IMR-90 (cell line): Measurements from ENCODE around the gene TRAPPC12. TPM values are rescaled to one million over a fixed set of nuclear protein-coding genes. Genes with fewer than 3 reads are reported as not detected.

Experiments used
- ATAC-seq: fragments of 200-7000 bp; cut with Tn5 transposase; 2 replicates; pipeline ENCODE4 v1.9.1; 2020; ENCODE audit warnings: low read depth, mild to moderate bottlenecking, moderate library complexity
- BruUV-seq: library from RNA; stranded (reverse); fragments of 400-500 nt; replicated peaks from 2 replicates; lab custom pipeline; 2021; lab: Mats Ljungman, UMichigan
- CTCF ChIA-PET: fragments of 300-600 bp; formaldehyde crosslinking; extraction: SDS; loops from one replicate; lab custom pipeline; 2021; ENCODE audit warnings: antibody characterized with exemption; lab: Yijun Ruan, JAX
- POLR2A ChIA-PET: fragments of 300-600 bp; sonication (Branson Sonifier 250); formaldehyde crosslinking; loops from one replicate; lab custom pipeline; 2022; ENCODE audit warnings: antibody characterized with exemption; ENCODE audit not compliant: unreplicated experiment; lab: Charles Lee
- DNase-seq: peaks from one replicate; pipeline ENCODE4 v3.0.0; 2013
- H2AFZ ChIP-seq: replicated peaks from 2 replicates; pipeline ENCODE3; 2013; ENCODE audit warnings: low read length, mild to moderate bottlenecking; ENCODE audit not compliant: poor library complexity
- H2AK5ac ChIP-seq: 2 replicates; pipeline ENCODE4 v1.6.1; 2013; ENCODE audit warnings: low read depth, low read length, inconsistent platforms
- H2AK9ac ChIP-seq: replicated peaks from 2 replicates; pipeline ENCODE3; 2013; ENCODE audit warnings: mild to moderate bottlenecking, low read depth, low read length, moderate library complexity; ENCODE audit not compliant: poor library complexity
- H2BK120ac ChIP-seq: 2 replicates; pipeline ENCODE4 v1.6.1; 2013; ENCODE audit warnings: low read depth, low read length, inconsistent platforms
- H2BK15ac ChIP-seq: 3 replicates; pipeline ENCODE4 v1.6.1; 2013; ENCODE audit warnings: low read depth, low read length, inconsistent platforms
- H2BK20ac ChIP-seq: 2 replicates; pipeline ENCODE4 v1.6.1; 2013; ENCODE audit warnings: low read depth, mild to moderate bottlenecking, inconsistent platforms, low read length, moderate library complexity
- H2BK5ac ChIP-seq: 2 replicates; pipeline ENCODE4 v1.6.1; 2013; ENCODE audit warnings: mild to moderate bottlenecking, low read depth, low read length, inconsistent platforms; ENCODE audit not compliant: poor library complexity, severe bottlenecking
- H3K14ac ChIP-seq: replicated peaks from 2 replicates; pipeline ENCODE4 v1.6.1; 2013; ENCODE audit warnings: low read depth, low read length, inconsistent platforms
- H3K18ac ChIP-seq: 2 replicates; pipeline ENCODE4 v1.6.1; 2013; ENCODE audit warnings: low read depth, low read length, control low read depth
- H3K23ac ChIP-seq: 2 replicates; pipeline ENCODE4 v1.6.1; 2013; ENCODE audit warnings: low read depth, low read length, inconsistent platforms
- H3K27ac ChIP-seq: 2 replicates; pipeline ENCODE4 v1.5.1; 2013; ENCODE audit warnings: mild to moderate bottlenecking, control low read depth, low read length; ENCODE audit not compliant: insufficient read depth
- H3K27me3 ChIP-seq: 2 replicates; pipeline ENCODE4 v1.6.1; 2013; ENCODE audit warnings: low read length; ENCODE audit not compliant: control insufficient read depth, insufficient read depth
- H3K36me3 ChIP-seq: 2 replicates; pipeline ENCODE4 v1.6.1; 2013; ENCODE audit warnings: low read length, mixed read lengths; ENCODE audit not compliant: control insufficient read depth, insufficient read depth
- H3K4ac ChIP-seq: 2 replicates; pipeline ENCODE4 v1.6.1; 2013; ENCODE audit warnings: low read depth, low read length, inconsistent platforms
- H3K4me1 ChIP-seq: 2 replicates; pipeline ENCODE4 v1.6.1; 2013; ENCODE audit warnings: low read length, mixed read lengths; ENCODE audit not compliant: control insufficient read depth, insufficient read depth
- H3K4me2 ChIP-seq: 2 replicates; pipeline ENCODE4 v1.6.1; 2013; ENCODE audit warnings: low read depth, mild to moderate bottlenecking, control low read depth, low read length, moderate library complexity
- H3K4me3 ChIP-seq: 2 replicates; pipeline ENCODE4 v1.5.1; 2013; ENCODE audit warnings: low read depth, mild to moderate bottlenecking, control low read depth, low read length, moderate library complexity; ENCODE audit not compliant: insufficient read depth
- H3K56ac ChIP-seq: 2 replicates; pipeline ENCODE4 v1.6.1; 2013; ENCODE audit warnings: low read length, inconsistent platforms; ENCODE audit not compliant: insufficient read depth; ENCODE audit errors: extremely low read depth
- H3K79me1 ChIP-seq, 2 experiments: 2 replicates each; pipeline ENCODE4 v1.6.1; 2013; ENCODE audit warnings: low read length in 2 of 2, inconsistent platforms in 1 of 2, low read depth in 1 of 2
- H3K9ac ChIP-seq: 2 replicates; pipeline ENCODE4 v1.6.1; 2013; ENCODE audit warnings: low read depth, low read length, control low read depth
- H3K9me1 ChIP-seq: 2 replicates; pipeline ENCODE4 v1.6.1; 2013; ENCODE audit warnings: low read length, inconsistent platforms; ENCODE audit not compliant: insufficient read depth
- H3K9me3 ChIP-seq: 2 replicates; pipeline ENCODE4 v1.6.1; 2013; ENCODE audit warnings: low read length; ENCODE audit not compliant: control insufficient read depth, insufficient read depth
- H4K20me1 ChIP-seq: 2 replicates; pipeline ENCODE4 v1.6.1; 2013; ENCODE audit warnings: low read length, inconsistent platforms; ENCODE audit not compliant: insufficient read depth
- H4K5ac ChIP-seq: 2 replicates; pipeline ENCODE4 v1.6.1; 2013; ENCODE audit warnings: mild to moderate bottlenecking, low read depth, low read length, control low read depth
- H4K8ac ChIP-seq, 2 experiments: 2 replicates each; pipeline ENCODE4 v1.6.1; 2013; ENCODE audit warnings: low read depth in 2 of 2, low read length in 2 of 2, control low read depth in 1 of 2, inconsistent platforms in 1 of 2
- H4K91ac ChIP-seq: 2 replicates; pipeline ENCODE4 v1.6.1; 2013; ENCODE audit warnings: low read depth, low read length, inconsistent platforms; ENCODE audit not compliant: insufficient read depth
- CEBPB ChIP-seq: IDR thresholded peaks from 2 replicates; pipeline ENCODE4 v1.6.1; 2012; ENCODE audit warnings: low read depth, low read length, improper control_type of control experiment
- CHD1 ChIP-seq: IDR thresholded peaks from 2 replicates; pipeline ENCODE4 v1.6.1; 2012; ENCODE audit warnings: low read depth, low read length, improper control_type of control experiment
- FOS ChIP-seq: fragments of 150-350 bp; IDR thresholded peaks from 2 replicates; pipeline ENCODE4 v1.6.1; 2016; ENCODE audit warnings: low read depth, low read length
- MAZ ChIP-seq: IDR thresholded peaks from 2 replicates; pipeline ENCODE4 v1.6.1; 2012; ENCODE audit warnings: low read depth, mild to moderate bottlenecking, low read length, improper control_type of control experiment, moderate library complexity, borderline replicate concordance
- MXI1 ChIP-seq: IDR thresholded peaks from 2 replicates; pipeline ENCODE4 v1.6.1; 2012; ENCODE audit warnings: low read depth, mild to moderate bottlenecking, low read length, moderate library complexity, borderline replicate concordance
- RAD21 ChIP-seq: IDR thresholded peaks from 2 replicates; pipeline ENCODE4 v1.6.1; 2012; ENCODE audit warnings: low read length, improper control_type of control experiment
- RCOR1 ChIP-seq: IDR thresholded peaks from 2 replicates; pipeline ENCODE4 v1.6.1; 2012; ENCODE audit warnings: mild to moderate bottlenecking, low read length, improper control_type of control experiment; ENCODE audit not compliant: insufficient replicate concordance
- SMC3 ChIP-seq: fragments of 150-350 bp; IDR thresholded peaks from 2 replicates; pipeline ENCODE4 v1.6.1; 2016; ENCODE audit warnings: low read depth, mild to moderate bottlenecking, antibody characterized with exemption, low read length, moderate library complexity
- WGBS, 2 experiments: methylation state at CpG; one replicate each; pipeline versions ENCODE4 v1.1.5 to v1.1.7; 2013; ENCODE audit warnings: missing lambda C conversion rate in 2 of 2; ENCODE audit not compliant: insufficient read length in 1 of 2; ENCODE audit errors: extremely low coverage in 2 of 2; 5-methylcytosine and 5-hydroxymethylcytosine counted together
- dilution Hi-C: fragments of 300-500 bp; cut with HindIII; formaldehyde crosslinking; loops from one replicate; pipeline ENCODE4 v1.14.3; 2018; ENCODE audit warnings: low sequenced_read_pairs; ENCODE audit not compliant: unreplicated experiment
- in situ Hi-C: fragments of 300-500 bp; cut with MboI; formaldehyde crosslinking; loops from 3 replicates; pipeline ENCODE4 v1.14.3; 2019; ENCODE audit warnings: low sequenced_read_pairs, inconsistent platforms, mixed read lengths
- intact Hi-C: fragments of 100-400 bp; cut with micrococcal nuclease; formaldehyde crosslinking; loops from 2 replicates; pipeline ENCODE4 v1.10.0; 2022
- polyA plus RNA-seq, 3 experiments: library from polyadenylated mRNA; depleted of rRNA; stranded (reverse); fragments of >200 nt; gene quantifications; 2 replicates each; pipeline ENCODE4 v1.2.3, GENCODE V29; 2012; ENCODE audit warnings: low replicate concordance in 1 of 3
- total RNA-seq: library from RNA; depleted of rRNA; stranded (reverse); fragments of >200 nt; gene quantifications from 2 replicates; pipeline ENCODE4 v1.2.3, GENCODE V29; 2012
- TF ChIP-seq, protein P1 (sequence below): conservative IDR thresholded peaks from 2 replicates; pipeline ENCODE4 v1.5.1; 2012; ENCODE audit warnings: mild to moderate bottlenecking, low read depth, low read length, improper control_type of control experiment

Gene TRAPPC12
- total and polyA plus RNA-seq, 2 of the 4 experiments (the other 2 are of a cell fraction) = 25.8 to 69.9 TPM

DNA sequence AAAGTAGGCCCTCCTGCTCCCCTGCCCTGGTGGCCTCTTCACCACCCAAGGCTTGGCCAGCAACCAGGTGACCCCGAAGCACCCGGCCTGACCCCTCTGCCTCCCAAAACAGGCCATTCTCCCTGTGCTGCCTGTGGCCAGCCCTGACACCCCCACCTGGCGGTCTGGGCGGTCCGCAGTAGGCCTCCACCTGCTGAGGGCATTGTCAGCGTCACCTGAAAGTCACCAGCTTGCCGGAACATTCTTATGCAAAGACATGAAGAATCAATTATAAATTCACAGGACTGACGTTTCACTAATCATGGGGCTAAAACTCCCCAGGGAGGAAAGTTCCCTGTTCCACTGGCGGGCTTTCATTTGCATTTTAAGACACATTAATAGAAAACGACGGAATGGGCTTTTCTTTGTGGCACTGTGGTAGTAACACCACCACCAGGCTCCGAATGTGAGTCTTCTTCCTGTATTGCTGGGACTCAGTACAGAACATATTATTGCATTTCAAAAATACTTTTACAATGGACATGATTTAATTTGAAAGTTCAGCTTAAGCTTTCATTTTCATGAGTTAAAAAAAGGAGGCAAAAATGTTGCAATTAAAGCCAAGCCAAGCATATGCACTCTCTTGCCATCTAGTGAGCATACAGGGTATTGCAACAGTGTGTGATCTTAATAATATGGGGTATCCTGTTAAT lies 82.5 kb downstream of the TRAPPC12 start:
- H4K5ac ChIP-seq = no peak overlapping the region
- H4K20me1 ChIP-seq = no peaks in the 10 kb centered on the region
- peak; percentile 65 for ATAC-seq
- H3K36me3 ChIP-seq = peaks cover 22% of the 10 kb centered on the region
- BruUV-seq = no TSS peak
- peaks cover 7% of the 10 kb centered on the region for H3K9me1 ChIP-seq
- H3K27ac ChIP-seq = no peak overlapping the region
- no peak overlapping the region for H2BK120ac ChIP-seq
- H2BK5ac ChIP-seq = no peak overlapping the region
- H4K8ac ChIP-seq = no peak overlapping the region
- no peak overlapping the region; the same call in 1 of the 2 replicates for H3K9ac ChIP-seq
- H3K14ac ChIP-seq = no peak overlapping the region
- H2BK20ac ChIP-seq = no peak overlapping the region
- intact Hi-C loops = no loop called here
- no peak overlapping the region for H2AK9ac ChIP-seq
- TF ChIP-seq RCOR1 = no peak
- peak; percentile 76 for TF ChIP-seq SMC3
- no peak for TF ChIP-seq CHD1
- peak; percentile 72 for TF ChIP-seq RAD21
- TF ChIP-seq, protein P1, sequence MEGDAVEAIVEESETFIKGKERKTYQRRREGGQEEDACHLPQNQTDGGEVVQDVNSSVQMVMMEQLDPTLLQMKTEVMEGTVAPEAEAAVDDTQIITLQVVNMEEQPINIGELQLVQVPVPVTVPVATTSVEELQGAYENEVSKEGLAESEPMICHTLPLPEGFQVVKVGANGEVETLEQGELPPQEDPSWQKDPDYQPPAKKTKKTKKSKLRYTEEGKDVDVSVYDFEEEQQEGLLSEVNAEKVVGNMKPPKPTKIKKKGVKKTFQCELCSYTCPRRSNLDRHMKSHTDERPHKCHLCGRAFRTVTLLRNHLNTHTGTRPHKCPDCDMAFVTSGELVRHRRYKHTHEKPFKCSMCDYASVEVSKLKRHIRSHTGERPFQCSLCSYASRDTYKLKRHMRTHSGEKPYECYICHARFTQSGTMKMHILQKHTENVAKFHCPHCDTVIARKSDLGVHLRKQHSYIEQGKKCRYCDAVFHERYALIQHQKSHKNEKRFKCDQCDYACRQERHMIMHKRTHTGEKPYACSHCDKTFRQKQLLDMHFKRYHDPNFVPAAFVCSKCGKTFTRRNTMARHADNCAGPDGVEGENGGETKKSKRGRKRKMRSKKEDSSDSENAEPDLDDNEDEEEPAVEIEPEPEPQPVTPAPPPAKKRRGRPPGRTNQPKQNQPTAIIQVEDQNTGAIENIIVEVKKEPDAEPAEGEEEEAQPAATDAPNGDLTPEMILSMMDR = peak; percentile 88
- peak; percentile 91 for TF ChIP-seq CEBPB
- no peak for TF ChIP-seq FOS
- TF ChIP-seq MXI1 = no peak
- TF ChIP-seq MAZ = no peak
- WGBS, 2 experiments = 80% methylated on average over 5 of the region's 12 CpGs; no CpG with 5 or more reads in 1 of the 2 experiments
- no peak overlapping the region for H2BK15ac ChIP-seq
- H4K91ac ChIP-seq = no peak overlapping the region
- no peak overlapping the region for H2AK5ac ChIP-seq
- no peak overlapping the region for H3K18ac ChIP-seq
- H2AFZ ChIP-seq = no peak overlapping the region
- H3K4me2 ChIP-seq = no peak overlapping the region
- in situ Hi-C loops = no loop called here
- ChIA-PET CTCF (interaction anchor here (0.6 to 1.8 kb wide), 8 partner anchors 9 to 147 kb away, joined by 3 to 14 read pairs (median 4); no protein-coding TSS in a partner anchor), POLR2A (no interaction called here)
- peak; percentile 65 for DNase-seq
- no peak overlapping the region for H3K23ac ChIP-seq
- H3K9me3 ChIP-seq = no peaks in the 10 kb centered on the region
- no peak overlapping the region for H3K56ac ChIP-seq
- H3K27me3 ChIP-seq = no peaks in the 10 kb centered on the region
- peaks cover 0 to 13% of the 10 kb centered on the region in 2 experiments; a peak in 2 of 4 replicates for H3K79me1 ChIP-seq
- H3K4me3 ChIP-seq = no peak overlapping the region
- no peak overlapping the region for H3K4ac ChIP-seq
- dilution Hi-C loops = no loop called here
- H3K4me1 ChIP-seq = peaks cover 12% of the 10 kb centered on the region
